ENCODE data around the gene TCF23.

TCF23 gene

GRCh38 chr2:27128668-27129571 is 19.9 kb upstream of the TCF23 start:
- no peak for DNase-seq (ENCODE audit: low spot score)

GRCh38 chr2:27130396-27130795 is 18.4 kb upstream of the TCF23 start:
- DNase-seq (ENCODE audit: low spot score), result no peak

- no peak for DNase-seq (ENCODE audit: low spot score)
Measured at GRCh38 chr2:27131429-27131828, 17.4 kb upstream of the TCF23 start.

- DNase-seq (ENCODE audit: low spot score), result no peak
Measured at GRCh38 chr2:27133195-27133875, 15.5 kb upstream of the TCF23 start.

GRCh38 chr2:27133905-27134780 is 14.7 kb upstream of the TCF23 start, which contains the start of gene PREB:
TSS of gene PREB (minus strand) at chr2:27134636. CDS start at chr2:27134421, 215 bp downstream.
- DNase-seq (ENCODE audit: low spot score), result peak; percentile 98

- DNase-seq (ENCODE audit: low spot score), result no peak
Measured at GRCh38 chr2:27134781-27135477, 13.9 kb upstream of the TCF23 start.

GRCh38 chr2:27135478-27135955 is 13.3 kb upstream of the TCF23 start:
- no peak for DNase-seq (ENCODE audit: low spot score)

GRCh38 chr2:27136751-27137150 is 12.1 kb upstream of the TCF23 start:
- DNase-seq (ENCODE audit: low spot score), result no peak

- DNase-seq (ENCODE audit: low spot score), result no peak
Measured at GRCh38 chr2:27137322-27137935, 11.4 kb upstream of the TCF23 start.

GRCh38 chr2:27138111-27138510 is 10.7 kb upstream of the TCF23 start:
- no peak for DNase-seq (ENCODE audit: low spot score)

GRCh38 chr2:27139310-27139709 is 9.5 kb upstream of the TCF23 start, which contains the start of gene PRR30:
TSS of gene PRR30 (minus strand) at chr2:27139410. CDS start at chr2:27138329, 1,081 bp downstream.
- no peak for DNase-seq (ENCODE audit: low spot score)

GRCh38 chr2:27143285-27143684 is 5.5 kb upstream of the TCF23 start:
- DNase-seq (ENCODE audit: low spot score), result no peak

- no peak for DNase-seq (ENCODE audit: low spot score)
Measured at GRCh38 chr2:27145682-27146081, 3.1 kb upstream of the TCF23 start.

GRCh38 chr2:27147935-27148334 is 869 bp upstream of the TCF23 start:
- DNase-seq (ENCODE audit: low spot score), result no peak

- no peak for DNase-seq (ENCODE audit: low spot score)
Measured at GRCh38 chr2:27149570-27150405, 984 bp downstream of the TCF23 start.

- DNase-seq (ENCODE audit: low spot score), result no peak
Measured at GRCh38 chr2:27150639-27151230, 1.9 kb downstream of the TCF23 start.

- no peak for DNase-seq (ENCODE audit: low spot score)
Measured at GRCh38 chr2:27152102-27152795, 3.4 kb downstream of the TCF23 start.

- DNase-seq (ENCODE audit: low spot score), result no peak
Measured at GRCh38 chr2:27152796-27153464, 4.1 kb downstream of the TCF23 start.

Measured in CD4-positive, alpha-beta T cell treated with Interleukin-2 at 100 ng/mL for 4 hours (primary cell).